Peyer's patch (tissue), 4 donors: Measurements from ENCODE around the gene YTHDF1. TPM values are rescaled to one million over a fixed set of nuclear protein-coding genes. Genes with fewer than 3 reads are reported as not detected.

Experiments used
- DNase-seq, 3 donors: peaks; one replicate each; pipeline ENCODE4 v3.0.0-alpha.2; 2017 to 2019
- H3K27ac ChIP-seq, 4 donors: fragments of 200-600 bp; sonication (generic); one replicate each; pipeline ENCODE4 v1.5.1; 2016 to 2019
- H3K27me3 ChIP-seq, 2 donors: fragments of 200-600 bp; sonication (generic); one replicate each; pipeline ENCODE4 v1.5.1; 2019
- H3K36me3 ChIP-seq, 3 donors: fragments of 200-600 bp; sonication (generic); one replicate each; pipeline ENCODE4 v1.5.1; 2016 to 2019
- H3K4me1 ChIP-seq, 4 donors: fragments of 200-600 bp; sonication (generic); one replicate each; pipeline ENCODE4 v1.5.1; 2016 to 2019
- H3K4me3 ChIP-seq, 4 donors: fragments of 200-600 bp; sonication (generic); 1 replicate in 3 of 4; 2 replicates in 1 of 4; pipeline ENCODE4 v1.5.1; 2016 to 2019; ENCODE audit warnings: mild to moderate bottlenecking in 1 of 4
- H3K9me3 ChIP-seq, 4 donors: fragments of 200-600 bp; sonication (generic); one replicate each; pipeline ENCODE4 v1.5.1; 2016 to 2019; ENCODE audit warnings: mild to moderate bottlenecking in 1 of 4
- CTCF ChIP-seq, 6 experiments: fragments of 450-650 bp in 4 of 6; fragments of 200-600 bp in 2 of 6; sonication (generic) in 1 of 6; IDR thresholded peaks; one replicate each; pipeline ENCODE4 v1.5.1; 2017 to 2019; ENCODE audit warnings: antibody characterized with exemption in 6 of 6, mild to moderate bottlenecking in 3 of 6, moderate library complexity in 1 of 6
- POLR2A ChIP-seq, 2 donors: fragments of 450-650 bp; IDR thresholded peaks; one replicate each; pipeline ENCODE4 v1.5.1; 2017; ENCODE audit warnings: antibody characterized with exemption in 2 of 2, mild to moderate bottlenecking in 2 of 2, moderate library complexity in 2 of 2
- total RNA-seq, 4 donors: library from RNA; depleted of rRNA; stranded (reverse); fragments of >200 nt; gene quantifications; one replicate each; pipeline ENCODE4 v1.1.0, GENCODE V29; 2016

YTHDF1 gene
- total RNA-seq, 4 donors from 2014 or later = 25.7 to 30.5 (median 28.3) TPM

GRCh38 chr20:63173552-63174191 lies 42.3 kb downstream of the YTHDF1 start:
- peaks cover 0 to 50% of the 10 kb centered on the region in 2 donors for H3K27me3 ChIP-seq
- TF ChIP-seq CTCF (IDR thresholded peaks at IDR 0.05) (no peak), POLR2A (IDR thresholded peaks at IDR 0.05) (no peak)
- peaks cover 0 to 27% (median 11%) of the 10 kb centered on the region in 4 donors for H3K4me1 ChIP-seq
- H3K9me3 ChIP-seq = no peaks in the 10 kb centered on the region
- DNase-seq = no peak
- H3K4me3 ChIP-seq = no peak overlapping the region
- no peaks in the 10 kb centered on the region for H3K36me3 ChIP-seq
- no peak overlapping the region for H3K27ac ChIP-seq

GRCh38 chr20:63172726-63173125 lies 43.2 kb downstream of the YTHDF1 start:
- no peak for DNase-seq
- peaks cover 0 to 41% of the 10 kb centered on the region in 2 donors for H3K27me3 ChIP-seq
- no peaks in the 10 kb centered on the region for H3K36me3 ChIP-seq
- no peak for TF ChIP-seq CTCF (IDR thresholded peaks at IDR 0.05)
- no peak for TF ChIP-seq POLR2A (IDR thresholded peaks at IDR 0.05)
- peaks cover 0 to 18% (median 4%) of the 10 kb centered on the region in 4 donors for H3K4me1 ChIP-seq
- no peak overlapping the region for H3K27ac ChIP-seq
- H3K4me3 ChIP-seq = no peak overlapping the region
- no peaks in the 10 kb centered on the region for H3K9me3 ChIP-seq

DNA sequence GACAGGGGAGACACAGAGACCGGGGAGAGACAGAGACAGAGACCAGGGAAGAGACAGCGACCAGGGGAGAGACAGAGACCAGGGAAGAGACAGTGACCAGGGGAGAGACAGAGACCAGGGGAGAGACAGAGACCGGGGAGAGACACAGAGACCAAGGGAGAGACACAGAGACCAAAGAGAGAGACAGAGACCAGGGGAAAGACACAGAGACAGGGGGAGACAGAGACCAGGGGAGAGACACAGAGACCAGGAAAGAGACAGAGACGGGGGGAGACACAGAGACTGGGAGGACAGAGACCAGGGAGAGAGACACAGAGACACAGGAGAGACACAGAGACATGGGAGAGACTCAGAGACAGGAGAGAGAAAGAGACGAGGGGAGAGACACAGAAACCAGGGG lies 43.9 kb downstream of the YTHDF1 start:
- Histone ChIP-seq H3K9me3 (no peaks in the 10 kb centered on the region), H3K27me3 (peaks cover 0 to 34% of the 10 kb centered on the region in 2 donors), H3K27ac (no peak overlapping the region), H3K4me3 (no peak overlapping the region), H3K36me3 (no peaks in the 10 kb centered on the region), H3K4me1 (peaks cover 0 to 11% (median under 1%) of the 10 kb centered on the region in 4 donors)
- DNase-seq = no peak
- TF ChIP-seq POLR2A (IDR thresholded peaks at IDR 0.05) (no peak), CTCF (IDR thresholded peaks at IDR 0.05) (no peak)

GRCh38 chr20:63169681-63170080 lies 46.2 kb downstream of the YTHDF1 start:
- no peak for DNase-seq
- TF ChIP-seq CTCF (IDR thresholded peaks at IDR 0.05) (no peak), POLR2A (IDR thresholded peaks at IDR 0.05) (no peak)
- Histone ChIP-seq H3K4me3 (no peak overlapping the region), H3K27ac (no peak overlapping the region), H3K27me3 (peaks cover 0 to 11% of the 10 kb centered on the region in 2 donors), H3K9me3 (no peaks in the 10 kb centered on the region), H3K36me3 (no peaks in the 10 kb centered on the region), H3K4me1 (no peaks in the 10 kb centered on the region)

DNA sequence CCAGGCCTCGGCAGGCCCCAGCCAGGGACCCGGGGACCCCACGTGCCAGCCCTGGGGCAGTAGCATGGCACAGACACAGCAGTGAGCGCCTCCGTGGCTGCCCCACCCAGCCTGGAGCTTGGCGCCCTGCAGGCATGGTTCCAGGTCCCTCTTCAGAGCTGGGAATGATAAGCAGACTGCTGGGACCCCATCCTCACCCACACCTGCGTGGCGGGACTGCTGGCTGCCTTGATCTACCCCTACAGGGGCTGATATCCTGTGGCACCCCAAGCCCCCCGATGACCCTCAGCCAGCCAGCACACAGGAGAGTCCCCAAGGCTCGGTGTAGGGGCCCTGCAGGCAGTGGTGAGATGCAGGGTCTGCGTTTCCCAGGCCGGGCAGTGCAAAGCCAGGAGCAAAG lies 47.1 kb downstream of the YTHDF1 start:
- no peak overlapping the region for H3K4me3 ChIP-seq
- H3K27ac ChIP-seq = no peak overlapping the region
- no peaks in the 10 kb centered on the region for H3K36me3 ChIP-seq
- peaks cover 0 to 3% of the 10 kb centered on the region in 2 donors for H3K27me3 ChIP-seq
- no peak for TF ChIP-seq CTCF (IDR thresholded peaks at IDR 0.05)
- TF ChIP-seq POLR2A (IDR thresholded peaks at IDR 0.05) = no peak
- no peaks in the 10 kb centered on the region for H3K9me3 ChIP-seq
- H3K4me1 ChIP-seq = no peaks in the 10 kb centered on the region
- DNase-seq = no peak
